ENCODE results near the gene DGAT2. TPM values are rescaled to one million over a fixed set of nuclear protein-coding genes. Genes with fewer than 3 reads are reported as not detected.

DGAT2 gene
- total and polyA plus RNA-seq, 4 experiments from 2014 or later: 0.08 to 0.38 (median 0.26) TPM

DNA sequence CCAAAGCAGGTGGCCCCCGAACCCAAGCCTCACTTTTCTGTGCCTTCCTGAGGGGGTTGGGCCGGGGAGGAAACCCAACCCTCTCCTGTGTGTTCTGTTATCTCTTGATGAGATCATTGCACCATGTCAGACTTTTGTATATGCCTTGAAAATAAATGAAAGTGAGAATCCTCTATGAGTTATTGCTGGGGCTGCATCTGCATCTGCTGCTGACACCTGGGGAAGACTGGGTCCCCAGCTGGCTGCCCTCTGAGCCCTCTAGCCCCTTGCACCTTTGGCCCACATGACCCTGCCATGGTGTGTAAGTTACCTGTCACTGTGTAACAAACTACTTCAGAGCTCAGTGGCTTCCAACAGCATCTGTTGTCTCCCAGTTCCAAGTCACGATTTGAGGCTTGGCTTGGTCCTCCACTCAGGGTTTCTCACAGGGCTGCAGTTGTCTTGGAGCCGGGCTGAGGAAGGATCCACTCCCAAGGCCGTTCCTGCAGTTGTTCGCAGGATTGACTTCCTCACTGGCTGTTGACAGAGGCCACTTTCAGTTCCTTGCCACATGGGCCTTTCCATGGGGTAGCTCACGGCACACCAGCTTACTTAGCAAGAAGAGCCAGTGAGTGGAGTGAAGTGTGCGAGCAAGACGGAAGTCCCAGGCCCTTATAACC lies 32.9 kb downstream of the DGAT2 start:
- H3K27me3 Mint-ChIP-seq: no peaks in the 10 kb centered on the region
- Histone ChIP-seq H3K4me1 (ENCODE audit: insufficient read depth, low read length) (peaks cover 20% of the 10 kb centered on the region), H3K4me3 (ENCODE audit: low read length in 2 of 2) (no peak overlapping the region), H3K36me3 (ENCODE audit: insufficient read depth, low read length) (no peaks in the 10 kb centered on the region), H3K9me3 (ENCODE audit: control insufficient read depth in 1 of 2, low read length in 2 of 2) (no peaks in the 10 kb centered on the region), H3K27ac (ENCODE audit: low read depth, low read length) (no peak overlapping the region), H3K27me3 (ENCODE audit: insufficient read depth, low read length) (no peaks in the 10 kb centered on the region)
- H3K4me3 Mint-ChIP-seq: peak overlapping the region in 2 of 8 donors; percentile 16 to 36
- no peaks in the 10 kb centered on the region for H3K9me3 Mint-ChIP-seq
- H3K36me3 Mint-ChIP-seq: no peaks in the 10 kb centered on the region
- peaks cover 9 to 35% (median 20%) of the 10 kb centered on the region in 4 donors for H3K4me1 Mint-ChIP-seq
- ChIA-PET POLR2A (ENCODE audit: partially characterized antibody) (interaction anchor here (1.1 kb wide), 1 partner anchor 15 kb away, joined by 3 read pairs; no protein-coding TSS in a partner anchor), CTCF (ENCODE audit: partially characterized antibody) (interaction anchor here (1.0 to 6.0 kb wide), 10 partner anchors 9 to 522 kb away, joined by 3 to 229 read pairs (median 4); partner anchors contain the start of gene UVRAG)
- peak overlapping the region in 6 of 7 donors; percentile 46 to 71 (median 60) for H3K27ac Mint-ChIP-seq
- no peak for DNase-seq
- intact Hi-C loops (cut with micrococcal nuclease): loop anchor here (5.0 kb wide), 1 partner anchor 351 kb away; no protein-coding TSS in a partner anchor

GRCh38 chr11:75802021-75802912 lies 33.7 kb downstream of the DGAT2 start:
- Mint-ChIP-seq H3K4me3 (no peak overlapping the region), H3K27me3 (no peaks in the 10 kb centered on the region), H3K27ac (peak overlapping the region in 3 of 7 donors; percentile 33 to 71 (median 64)), H3K9me3 (no peaks in the 10 kb centered on the region), H3K36me3 (no peaks in the 10 kb centered on the region), H3K4me1 (peaks cover 9 to 35% (median 20%) of the 10 kb centered on the region in 4 donors)
- Histone ChIP-seq H3K36me3 (ENCODE audit: insufficient read depth, low read length) (no peaks in the 10 kb centered on the region), H3K9me3 (ENCODE audit: control insufficient read depth in 1 of 2, low read length in 2 of 2) (no peaks in the 10 kb centered on the region), H3K27ac (ENCODE audit: low read depth, low read length) (no peak overlapping the region), H3K4me1 (ENCODE audit: insufficient read depth, low read length) (peaks cover 20% of the 10 kb centered on the region), H3K27me3 (ENCODE audit: insufficient read depth, low read length) (no peaks in the 10 kb centered on the region), H3K4me3 (ENCODE audit: low read length in 2 of 2) (no peak overlapping the region)
- no peak for DNase-seq
- ChIA-PET POLR2A (ENCODE audit: partially characterized antibody) (interaction anchor here (1.1 to 1.5 kb wide), 2 partner anchors 14 to 65 kb away, joined by 3 to 8 read pairs; no protein-coding TSS in a partner anchor), CTCF (ENCODE audit: partially characterized antibody) (interaction anchor here (0.6 to 6.0 kb wide), 23 partner anchors 8 to 521 kb away, joined by 3 to 229 read pairs (median 4); partner anchors contain the start of gene UVRAG)
- intact Hi-C loops (cut with micrococcal nuclease): loop anchor here (5.0 kb wide), 1 partner anchor 350 kb away; no protein-coding TSS in a partner anchor

- DNase-seq: peak; percentile 59 to 68 (median 61)
- Mint-ChIP-seq H3K27me3 (no peaks in the 10 kb centered on the region), H3K4me1 (peaks cover 9 to 35% (median 20%) of the 10 kb centered on the region in 4 donors), H3K36me3 (no peaks in the 10 kb centered on the region), H3K27ac (peak overlapping the region in 2 of 7 donors; percentile 23 to 44), H3K9me3 (no peaks in the 10 kb centered on the region), H3K4me3 (no peak overlapping the region)
- Histone ChIP-seq H3K27me3 (ENCODE audit: insufficient read depth, low read length) (no peaks in the 10 kb centered on the region), H3K9me3 (ENCODE audit: control insufficient read depth in 1 of 2, low read length in 2 of 2) (no peaks in the 10 kb centered on the region), H3K27ac (ENCODE audit: low read depth, low read length) (no peak overlapping the region), H3K36me3 (ENCODE audit: insufficient read depth, low read length) (no peaks in the 10 kb centered on the region), H3K4me1 (ENCODE audit: insufficient read depth, low read length) (peaks cover 20% of the 10 kb centered on the region), H3K4me3 (ENCODE audit: low read length in 2 of 2) (no peak overlapping the region)
- POLR2A ChIA-PET (ENCODE audit: partially characterized antibody): interaction anchor here (0.8 to 1.5 kb wide), 2 partner anchors 63 to 65 kb away, joined by 3 to 8 read pairs; no protein-coding TSS in a partner anchor
- CTCF ChIA-PET (ENCODE audit: partially characterized antibody): interaction anchor here (0.6 to 6.0 kb wide), 27 partner anchors 7 to 518 kb away, joined by 3 to 229 read pairs (median 4); partner anchors contain the start of gene UVRAG
- intact Hi-C loops (cut with micrococcal nuclease): loop anchor here (1.0 to 5.0 kb wide), 4 partner anchors 11 to 515 kb away; no protein-coding TSS in a partner anchor
These were observed 34.6 kb downstream of the DGAT2 start for GRCh38 chr11:75802913-75803820.

- intact Hi-C loops (cut with micrococcal nuclease): no loop called here
- H3K27me3 Mint-ChIP-seq: no peaks in the 10 kb centered on the region
These were observed 40.5 kb downstream of the DGAT2 start for GRCh38 chr11:75809111-75809510.

DNA sequence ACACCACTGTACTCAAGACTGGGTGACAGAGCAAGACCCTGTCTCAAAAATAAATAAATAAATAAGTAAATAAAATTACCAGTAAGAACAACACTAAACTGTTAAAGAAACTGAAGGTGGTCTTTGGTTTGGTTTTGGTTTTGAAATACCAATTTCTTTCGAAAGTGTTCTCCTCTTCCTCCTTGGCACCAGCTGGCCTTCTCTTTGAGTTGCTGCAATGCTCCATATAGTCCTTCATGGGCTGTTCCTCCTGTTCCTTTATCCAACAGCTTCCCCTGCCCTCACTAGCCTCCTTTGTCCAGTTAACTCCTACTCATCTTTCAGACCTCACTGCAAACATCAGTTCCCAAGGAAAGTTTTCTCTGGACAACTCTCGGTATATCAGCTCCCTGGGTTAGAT lies 41.4 kb downstream of the DGAT2 start:
- H3K27me3 Mint-ChIP-seq: no peaks in the 10 kb centered on the region
- H3K9me3 Mint-ChIP-seq: peaks cover 0 to 5% (median 0%) of the 10 kb centered on the region in 8 donors
- H3K27ac Mint-ChIP-seq: no peak overlapping the region
- H3K4me3 Mint-ChIP-seq: no peak overlapping the region
- peaks cover 9% of the 10 kb centered on the region for H3K4me1 ChIP-seq (ENCODE audit: insufficient read depth, low read length)
- no peak overlapping the region for H3K27ac ChIP-seq (ENCODE audit: low read depth, low read length)
- H3K36me3 ChIP-seq (ENCODE audit: insufficient read depth, low read length): no peaks in the 10 kb centered on the region
- peaks cover 2 to 18% (median 6%) of the 10 kb centered on the region in 4 donors for H3K4me1 Mint-ChIP-seq
- no peaks in the 10 kb centered on the region for H3K9me3 ChIP-seq (ENCODE audit: control insufficient read depth in 1 of 2, low read length in 2 of 2)
- no peak for DNase-seq
- peaks cover 0 to 7% of the 10 kb centered on the region in 2 donors for H3K36me3 Mint-ChIP-seq
- intact Hi-C loops (cut with micrococcal nuclease): loop anchor here (10.0 kb wide), 2 partner anchors 225 to 635 kb away; partner anchors contain the start of gene EMSY
- CTCF ChIA-PET (ENCODE audit: partially characterized antibody): interaction anchor here (1.2 to 1.7 kb wide), 2 partner anchors 8 to 58 kb away, joined by 4 to 5 read pairs; no protein-coding TSS in a partner anchor
- no peak overlapping the region for H3K4me3 ChIP-seq (ENCODE audit: low read length in 2 of 2)
- POLR2A ChIA-PET (ENCODE audit: partially characterized antibody): no interaction called here
- H3K27me3 ChIP-seq (ENCODE audit: insufficient read depth, low read length): no peaks in the 10 kb centered on the region

More at GRCh38 chr11:75809111-75809510, 40.5 kb downstream of the DGAT2 start:
- Mint-ChIP-seq H3K4me1 (peaks cover 2 to 9% (median 6%) of the 10 kb centered on the region in 4 donors), H3K27ac (no peak overlapping the region), H3K9me3 (no peaks in the 10 kb centered on the region), H3K36me3 (no peaks in the 10 kb centered on the region), H3K4me3 (no peak overlapping the region)
- Histone ChIP-seq H3K4me3 (ENCODE audit: low read length in 2 of 2) (no peak overlapping the region), H3K9me3 (ENCODE audit: control insufficient read depth in 1 of 2, low read length in 2 of 2) (no peaks in the 10 kb centered on the region), H3K4me1 (ENCODE audit: insufficient read depth, low read length) (peaks cover 5% of the 10 kb centered on the region), H3K36me3 (ENCODE audit: insufficient read depth, low read length) (no peaks in the 10 kb centered on the region), H3K27me3 (ENCODE audit: insufficient read depth, low read length) (no peaks in the 10 kb centered on the region), H3K27ac (ENCODE audit: low read depth, low read length) (no peak overlapping the region)
- POLR2A ChIA-PET (ENCODE audit: partially characterized antibody): no interaction called here
- CTCF ChIA-PET (ENCODE audit: partially characterized antibody): no interaction called here
- DNase-seq: no peak

DNA sequence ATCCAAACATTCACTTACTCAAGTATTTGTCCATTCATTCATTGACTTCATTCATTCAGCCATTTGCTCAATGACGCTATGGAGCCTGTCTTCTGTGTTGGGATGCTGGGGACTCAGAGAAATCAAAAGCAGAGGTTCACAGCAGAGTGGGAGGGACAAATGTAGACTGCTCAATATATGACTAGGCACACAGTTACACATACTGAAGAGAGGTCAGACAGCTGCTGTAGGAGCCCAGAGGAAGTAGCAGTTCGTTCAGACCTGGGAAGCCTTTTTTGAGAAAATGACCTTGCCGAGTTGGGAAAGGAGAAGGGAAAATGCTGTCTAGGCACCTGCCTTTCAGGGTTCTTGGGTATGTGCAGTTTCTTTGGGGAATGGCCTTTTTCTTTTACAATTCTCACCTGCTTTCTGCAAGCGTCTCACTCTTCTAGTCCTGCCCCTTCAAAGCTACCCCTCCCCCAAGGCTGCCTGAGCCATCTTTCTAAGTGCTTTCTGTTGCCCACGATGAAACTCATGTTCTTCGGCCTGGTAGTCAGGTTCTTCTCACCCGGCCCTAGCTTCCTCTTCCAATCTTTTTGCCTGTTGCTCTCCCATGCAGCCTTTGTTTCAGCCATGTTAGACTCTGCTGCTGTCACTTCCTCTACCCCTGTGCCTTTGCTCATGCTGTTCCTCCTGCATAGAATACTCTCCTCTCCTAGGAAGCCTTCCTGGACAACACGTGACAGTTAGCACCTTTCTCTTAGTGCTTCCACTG lies 42.2 kb downstream of the DGAT2 start:
- H3K9me3 Mint-ChIP-seq: peaks cover 0 to 5% (median 0%) of the 10 kb centered on the region in 8 donors
- H3K4me3 ChIP-seq (ENCODE audit: low read length in 2 of 2): no peak overlapping the region
- H3K4me1 ChIP-seq (ENCODE audit: insufficient read depth, low read length): peaks cover 11% of the 10 kb centered on the region
- H3K9me3 ChIP-seq (ENCODE audit: control insufficient read depth in 1 of 2, low read length in 2 of 2): no peaks in the 10 kb centered on the region
- H3K36me3 Mint-ChIP-seq: peaks cover 0 to 8% of the 10 kb centered on the region in 2 donors
- ChIA-PET POLR2A (ENCODE audit: partially characterized antibody) (no interaction called here), CTCF (ENCODE audit: partially characterized antibody) (interaction anchor here (1.2 to 5.0 kb wide), 5 partner anchors 8 to 57 kb away, joined by 4 to 50 read pairs (median 5); no protein-coding TSS in a partner anchor)
- peaks cover 2 to 21% (median 6%) of the 10 kb centered on the region in 4 donors for H3K4me1 Mint-ChIP-seq
- DNase-seq: no peak
- peak overlapping the region in 1 of 7 donors; percentile 68 for H3K27ac Mint-ChIP-seq
- no peak overlapping the region for H3K27ac ChIP-seq (ENCODE audit: low read depth, low read length)
- no peaks in the 10 kb centered on the region for H3K27me3 Mint-ChIP-seq
- H3K36me3 ChIP-seq (ENCODE audit: insufficient read depth, low read length): no peaks in the 10 kb centered on the region
- no peaks in the 10 kb centered on the region for H3K27me3 ChIP-seq (ENCODE audit: insufficient read depth, low read length)
- intact Hi-C loops (cut with micrococcal nuclease): loop anchor here (10.0 kb wide), 2 partner anchors 226 to 634 kb away; partner anchors contain the start of gene EMSY
- H3K4me3 Mint-ChIP-seq: peak overlapping the region in 1 of 8 donors; percentile 23

Data from CD4-positive, alpha-beta memory T cell (primary cell).